A673 (cell line): ENCODE data around the gene SETD4. TPM values are rescaled to one million over a fixed set of nuclear protein-coding genes. Genes with fewer than 3 reads are reported as not detected.

Experiments used
- BruUV-seq: library from RNA; stranded (reverse); fragments of 400-500 nt; replicated peaks from 2 replicates; lab custom pipeline; 2021; lab: Mats Ljungman, UMichigan
- CTCF ChIA-PET: fragments of 300-600 bp; sonication (Branson Sonifier 250); formaldehyde crosslinking; loops from one replicate; lab custom pipeline; 2022; ENCODE audit warnings: antibody characterized with exemption; lab: Charles Lee
- POLR2A ChIA-PET: fragments of 300-600 bp; sonication (Branson Sonifier 250); formaldehyde crosslinking; loops from one replicate; lab custom pipeline; 2022; ENCODE audit warnings: antibody characterized with exemption; ENCODE audit not compliant: low non-redundant PET; lab: Charles Lee
- DNase-seq: peaks from one replicate; pipeline ENCODE4 v3.0.0-alpha.2; 2015; ENCODE audit warnings: low spot score
- H3K27ac ChIP-seq: fragments of 200-600 bp; sonication (generic); 2 replicates; pipeline ENCODE4 v1.5.1; 2016; ENCODE audit warnings: mixed run types, low read depth, mild to moderate bottlenecking, mixed read lengths, antibody characterized with exemption, low read length; ENCODE audit not compliant: poor library complexity, severe bottlenecking
- H3K27me3 ChIP-seq: fragments of 200-600 bp; sonication (generic); replicated peaks from 2 replicates; pipeline ENCODE4 v1.6.1; 2017; ENCODE audit warnings: mixed run types, low read depth, mild to moderate bottlenecking, mixed read lengths, antibody characterized with exemption, low read length; ENCODE audit not compliant: insufficient read depth, poor library complexity
- H3K36me3 ChIP-seq: fragments of 200-600 bp; sonication (generic); 2 replicates; pipeline ENCODE4 v1.6.1; 2016; ENCODE audit warnings: mixed run types, mild to moderate bottlenecking, mixed read lengths, antibody characterized with exemption, low read length; ENCODE audit not compliant: insufficient read depth, poor library complexity, severe bottlenecking
- H3K4me1 ChIP-seq: fragments of 200-600 bp; sonication (generic); 2 replicates; pipeline ENCODE4 v1.6.1; 2017; ENCODE audit warnings: mixed run types, mild to moderate bottlenecking, mixed read lengths, antibody characterized with exemption, low read length; ENCODE audit not compliant: insufficient read depth, poor library complexity, severe bottlenecking
- H3K4me3 ChIP-seq: fragments of 200-600 bp; sonication (generic); 2 replicates; pipeline ENCODE4 v1.5.1; 2016; ENCODE audit warnings: low read depth, mixed run types, mild to moderate bottlenecking, mixed read lengths, low read length; ENCODE audit not compliant: poor library complexity, severe bottlenecking
- H3K9me3 ChIP-seq: fragments of 200-600 bp; sonication (generic); 2 replicates; pipeline ENCODE4 v1.6.1; 2016; ENCODE audit warnings: mixed run types, low read depth, mild to moderate bottlenecking, mixed read lengths, antibody characterized with exemption, low read length; ENCODE audit not compliant: poor library complexity, severe bottlenecking
- CTCF ChIP-seq: fragments of 300-800, 200-600 bp; sonication (generic); conservative IDR thresholded peaks from 2 replicates; pipeline ENCODE4 v1.5.1; 2017; ENCODE audit warnings: low read depth, mild to moderate bottlenecking, antibody characterized with exemption, low read length, moderate library complexity, mixed read lengths
- EZH2 ChIP-seq: fragments of 200-600 bp; sonication (generic); IDR thresholded peaks from 2 replicates; pipeline ENCODE4 v1.6.1; 2017; ENCODE audit warnings: borderline replicate concordance, low read depth, mild to moderate bottlenecking, mixed read lengths, antibody characterized with exemption, low read length; ENCODE audit not compliant: poor library complexity, severe bottlenecking
- intact Hi-C: fragments of 100-400 bp; cut with micrococcal nuclease; formaldehyde crosslinking; loops from one replicate; pipeline ENCODE4 v1.10.0; 2022; ENCODE audit not compliant: unreplicated experiment
- total RNA-seq: library from RNA; stranded (reverse); gene quantifications from 2 replicates; pipeline ENCODE4 v1.2.3, GENCODE V29; 2021

The SETD4 gene
- total RNA-seq, 1 experiment from 2014 or later: 29.3 TPM

- no TSS peak for BruUV-seq
- Histone ChIP-seq H3K27me3 (no peaks in the 10 kb centered on the region), H3K36me3 (no peaks in the 10 kb centered on the region), H3K4me3 (no peak overlapping the region), H3K27ac (no peak overlapping the region), H3K9me3 (no peaks in the 10 kb centered on the region), H3K4me1 (no peaks in the 10 kb centered on the region)
- no peak for TF ChIP-seq EZH2
- DNase-seq: no peak
- ChIA-PET CTCF (no interaction called here), POLR2A (no interaction called here)
- intact Hi-C loops: no loop called here
Measured at GRCh38 chr21:36080386-36080785, 20.1 kb upstream of the SETD4 start.

GRCh38 chr21:36079671-36080070, 19.3 kb upstream of the SETD4 start:
- intact Hi-C loops: no loop called here
- TF ChIP-seq EZH2: no peak
- TF ChIP-seq CTCF: no peak
- Histone ChIP-seq H3K4me3 (no peak overlapping the region), H3K36me3 (no peaks in the 10 kb centered on the region), H3K4me1 (no peaks in the 10 kb centered on the region), H3K27me3 (no peaks in the 10 kb centered on the region), H3K27ac (no peak overlapping the region), H3K9me3 (no peaks in the 10 kb centered on the region)
- no peak for DNase-seq
- BruUV-seq: no TSS peak
- POLR2A ChIA-PET: no interaction called here
- CTCF ChIA-PET: no interaction called here

- CTCF ChIA-PET: no interaction called here
- TF ChIP-seq EZH2 (no peak), CTCF (no peak)
- Histone ChIP-seq H3K4me1 (no peaks in the 10 kb centered on the region), H3K9me3 (no peaks in the 10 kb centered on the region), H3K27ac (no peak overlapping the region), H3K27me3 (no peaks in the 10 kb centered on the region), H3K4me3 (no peak overlapping the region), H3K36me3 (no peaks in the 10 kb centered on the region)
- DNase-seq: no peak
- POLR2A ChIA-PET: no interaction called here
- intact Hi-C loops: no loop called here
- no TSS peak for BruUV-seq
Measured at GRCh38 chr21:36079010-36079649, 18.8 kb upstream of the SETD4 start.

GRCh38 chr21:36077758-36078157, 17.4 kb upstream of the SETD4 start:
- peaks cover 5% of the 10 kb centered on the region for H3K36me3 ChIP-seq
- H3K4me1 ChIP-seq: no peaks in the 10 kb centered on the region
- H3K4me3 ChIP-seq: no peak overlapping the region
- intact Hi-C loops: no loop called here
- H3K27ac ChIP-seq: no peak overlapping the region
- no peak for DNase-seq
- POLR2A ChIA-PET: no interaction called here
- CTCF ChIA-PET: no interaction called here
- TF ChIP-seq CTCF (no peak), EZH2 (no peak)
- no TSS peak for BruUV-seq
- no peaks in the 10 kb centered on the region for H3K27me3 ChIP-seq
- no peaks in the 10 kb centered on the region for H3K9me3 ChIP-seq
